Measurements from ENCODE around the gene NR1D2. TPM values are rescaled to one million over a fixed set of nuclear protein-coding genes. Genes with fewer than 3 reads are reported as not detected.

Gene NR1D2
- polyA plus RNA-seq, 2 of the 4 experiments (the other 2 are of a cell fraction) = 7.2 to 18.6 TPM

- FAIRE-seq = no peak
- Histone ChIP-seq H3K4me1 (no peaks in the 10 kb centered on the region), H3K4me2 (no peak overlapping the region), H3K27ac (no peak overlapping the region), H3K4me3 (no peak overlapping the region), H3K9me3 (no peaks in the 10 kb centered on the region)
- ChIA-PET CTCF (interaction anchor here (1.9 to 2.1 kb wide), 2 partner anchors 9 to 11 kb away, joined by 5 read pairs; no protein-coding TSS in a partner anchor), POLR2A (no interaction called here)
- no peak for ATAC-seq
- DNase-seq (ENCODE audit: low read depth in 1 of 2, low spot score in 1 of 2) = no peak
- TF ChIP-seq RARB (CRISPR knock-in tag; IDR thresholded peaks at IDR 0.05) (no peak), CBX2 (IDR thresholded peaks at IDR 0.05; ENCODE audit: borderline replicate concordance, low read depth) (no peak), USF2 (IDR thresholded peaks at IDR 0.05) (no peak), ZFP36 (IDR thresholded peaks at IDR 0.05; ENCODE audit: borderline replicate concordance, partially characterized antibody) (no peak), MYC (IDR thresholded peaks at IDR 0.05; ENCODE audit: borderline replicate concordance, low read length) (no peak), EHF (CRISPR knock-in tag; IDR thresholded peaks at IDR 0.05) (no peak), SMC3 (IDR thresholded peaks at IDR 0.05) (no peak), KDM5A (IDR thresholded peaks at IDR 0.05) (no peak), ZC3H11A (IDR thresholded peaks at IDR 0.05) (no peak), FOXS1 (CRISPR knock-in tag; IDR thresholded peaks at IDR 0.05) (no peak), BHLHE40 (IDR thresholded peaks at IDR 0.05; ENCODE audit: low read depth, low read length) (no peak), JUNB (IDR thresholded peaks at IDR 0.05) (no peak), EP300 (IDR thresholded peaks at IDR 0.05) (no peak), NPAS2 (CRISPR knock-in tag; IDR thresholded peaks at IDR 0.05; ENCODE audit: borderline replicate concordance) (no peak), HMGXB4 (CRISPR knock-in tag; IDR thresholded peaks at IDR 0.05; ENCODE audit: borderline replicate concordance) (no peak), RNF2 (IDR thresholded peaks at IDR 0.05; ENCODE audit: borderline replicate concordance, low read depth) (no peak)
- TF ChIP-seq, protein P1, sequence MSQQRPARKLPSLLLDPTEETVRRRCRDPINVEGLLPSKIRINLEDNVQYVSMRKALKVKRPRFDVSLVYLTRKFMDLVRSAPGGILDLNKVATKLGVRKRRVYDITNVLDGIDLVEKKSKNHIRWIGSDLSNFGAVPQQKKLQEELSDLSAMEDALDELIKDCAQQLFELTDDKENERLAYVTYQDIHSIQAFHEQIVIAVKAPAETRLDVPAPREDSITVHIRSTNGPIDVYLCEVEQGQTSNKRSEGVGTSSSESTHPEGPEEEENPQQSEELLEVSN (IDR thresholded peaks at IDR 0.05; ENCODE audit: borderline replicate concordance, low read depth) = no peak
- TF ChIP-seq, protein P2, sequence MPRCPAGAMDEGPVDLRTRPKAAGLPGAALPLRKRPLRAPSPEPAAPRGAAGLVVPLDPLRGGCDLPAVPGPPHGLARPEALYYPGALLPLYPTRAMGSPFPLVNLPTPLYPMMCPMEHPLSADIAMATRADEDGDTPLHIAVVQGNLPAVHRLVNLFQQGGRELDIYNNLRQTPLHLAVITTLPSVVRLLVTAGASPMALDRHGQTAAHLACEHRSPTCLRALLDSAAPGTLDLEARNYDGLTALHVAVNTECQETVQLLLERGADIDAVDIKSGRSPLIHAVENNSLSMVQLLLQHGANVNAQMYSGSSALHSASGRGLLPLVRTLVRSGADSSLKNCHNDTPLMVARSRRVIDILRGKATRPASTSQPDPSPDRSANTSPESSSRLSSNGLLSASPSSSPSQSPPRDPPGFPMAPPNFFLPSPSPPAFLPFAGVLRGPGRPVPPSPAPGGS (IDR thresholded peaks at IDR 0.05) = no peak
- TF ChIP-seq, protein P3, sequence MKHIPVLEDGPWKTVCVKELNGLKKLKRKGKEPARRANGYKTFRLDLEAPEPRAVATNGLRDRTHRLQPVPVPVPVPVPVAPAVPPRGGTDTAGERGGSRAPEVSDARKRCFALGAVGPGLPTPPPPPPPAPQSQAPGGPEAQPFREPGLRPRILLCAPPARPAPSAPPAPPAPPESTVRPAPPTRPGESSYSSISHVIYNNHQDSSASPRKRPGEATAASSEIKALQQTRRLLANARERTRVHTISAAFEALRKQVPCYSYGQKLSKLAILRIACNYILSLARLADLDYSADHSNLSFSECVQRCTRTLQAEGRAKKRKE (CRISPR knock-in tag; IDR thresholded peaks at IDR 0.05; ENCODE audit: low read depth) = no peak
- WGBS (ENCODE audit: missing lambda C conversion rate) = 91% methylated on average over 9 of the region's 9 CpGs
Observed at GRCh38 chr3:23991683-23992628, 46.9 kb downstream of the NR1D2 start.

All from A549 (cell line).